ENCODE data around the gene NME4. TPM values are rescaled to one million over a fixed set of nuclear protein-coding genes. Genes with fewer than 3 reads are reported as not detected.

The NME4 gene
- total and polyA plus RNA-seq, 10 of the 15 experiments (the other 5 are each of a cell fraction or from before 2014, with no cell fraction given), result 11.0 to 235 (median 97.7) TPM

GRCh38 chr16:373848-374615 lies 23.0 kb upstream of the NME4 start:
- ChIA-PET RAD21 (ENCODE audit: unreplicated experiment) (no interaction called here), CTCF (no interaction called here), POLR2A (no interaction called here), SMC1A (ENCODE audit: uncharacterized antibody, unreplicated experiment) (no interaction called here)
- H3K4me3 ChIP-seq, result no peak overlapping the region
- no peak overlapping the region for H2AFZ ChIP-seq (ENCODE audit: control insufficient read depth, low read depth, low read length)
- H3K27me3 ChIP-seq (replicated peaks in 1 of 2; ENCODE audit: control insufficient read depth in 2 of 2, insufficient read depth in 2 of 2, low read length in 1 of 2), result no peaks in the 10 kb centered on the region
- H3K9me3 ChIP-seq (replicated peaks; ENCODE audit: control insufficient read depth, insufficient read depth, low read length), result no peaks in the 10 kb centered on the region
- no peaks in the 10 kb centered on the region for H4K20me1 ChIP-seq (ENCODE audit: control insufficient read depth, insufficient read depth)
- no peak for DNase-seq (ENCODE audit: low read depth, low spot score)
- peaks cover 4% of the 10 kb centered on the region for H3K79me2 ChIP-seq (ENCODE audit: control insufficient read depth, insufficient read depth, low read length)
- peaks cover 4% of the 10 kb centered on the region; the same call in 1 of the 2 replicates for H3K4me1 ChIP-seq (ENCODE audit: control insufficient read depth, insufficient read depth, low read length)
- no peak for FAIRE-seq
- no peak for TF ChIP-seq TARDBP (IDR thresholded peaks at IDR 0.05; ENCODE audit: borderline replicate concordance)
- TF ChIP-seq KLF5 (IDR thresholded peaks at IDR 0.05; ENCODE audit: partially characterized antibody), result no peak
- TF ChIP-seq RELA (IDR thresholded peaks at IDR 0.05; ENCODE audit: borderline replicate concordance, partially characterized antibody), result no peak
- TF ChIP-seq NR2F1 (conservative IDR thresholded peaks at IDR 0.05), result no peak
- TF ChIP-seq JUND (IDR thresholded peaks at IDR 0.05; ENCODE audit: low read depth, low read length), result no peak
- no peak for TF ChIP-seq RELB (IDR thresholded peaks at IDR 0.05; ENCODE audit: low read depth)
- no peak for TF ChIP-seq MAX (IDR thresholded peaks at IDR 0.05; ENCODE audit: low read depth, low read length)
- no peak for TF ChIP-seq NFIC (IDR thresholded peaks at IDR 0.05; ENCODE audit: low read depth, low read length)
- no peak for TF ChIP-seq SMAD5 (IDR thresholded peaks at IDR 0.05; ENCODE audit: low read depth)
- no peak for TF ChIP-seq ZNF217 (IDR thresholded peaks at IDR 0.05)
- no peak for TF ChIP-seq CUX1 (IDR thresholded peaks at IDR 0.05; ENCODE audit: insufficient replicate concordance, low read depth, low read length)
- TF ChIP-seq CEBPZ (IDR thresholded peaks at IDR 0.05; ENCODE audit: low read depth, low read length), result no peak
- no peak for TF ChIP-seq MEF2B (IDR thresholded peaks at IDR 0.05; ENCODE audit: partially characterized antibody, poor library complexity, severe bottlenecking)
- ATAC-seq, result no peak
- H3K36me3 ChIP-seq (ENCODE audit: control insufficient read depth in 2 of 2, insufficient read depth in 2 of 2, low read length in 1 of 2), result peaks cover 0 to 9% of the 10 kb centered on the region in 2 experiments; a peak in 3 of 4 replicates
- no peak overlapping the region for H3K27ac ChIP-seq (ENCODE audit: control insufficient read depth, insufficient read depth)
- intact Hi-C loops (cut with micrococcal nuclease; ENCODE audit: unreplicated experiment), result no loop called here
- in situ Hi-C loops (cut with MboI), result no loop called here
- no peak overlapping the region for H3K4me2 ChIP-seq (ENCODE audit: control insufficient read depth, insufficient read depth)
- no peak overlapping the region for H3K9ac ChIP-seq (ENCODE audit: control insufficient read depth, insufficient read depth, low read length)
- 94% methylated on average over 39 of the region's 44 CpGs for WGBS (ENCODE audit: insufficient coverage, insufficient replicate concordance, low lambda C conversion rate, missing lambda C conversion rate)
- no TSS peak for BruUV-seq (replicated peaks)
